Esophagus (tissue), 2 donors: ENCODE results near the gene ST6GALNAC4. TPM values are rescaled to one million over a fixed set of nuclear protein-coding genes. Genes with fewer than 3 reads are reported as not detected.

Source experiments
- H3K27ac ChIP-seq, 2 donors: one replicate each; pipeline ENCODE4 v1.5.1; 2013; ENCODE audit warnings: low read depth in 2 of 2, mild to moderate bottlenecking in 2 of 2, inconsistent platforms in 1 of 2, low read length in 1 of 2, moderate library complexity in 1 of 2
- H3K27me3 ChIP-seq, 2 donors: one replicate each; pipeline ENCODE4 v1.6.1; 2013; ENCODE audit warnings: low read length in 2 of 2, control low read depth in 1 of 2, mild to moderate bottlenecking in 1 of 2; ENCODE audit not compliant: insufficient read depth in 2 of 2, control insufficient read depth in 1 of 2
- H3K36me3 ChIP-seq, 2 donors: one replicate each; pipeline ENCODE4 v1.6.1; 2013; ENCODE audit warnings: low read length in 1 of 2; ENCODE audit not compliant: control insufficient read depth in 2 of 2, insufficient read depth in 2 of 2
- H3K4me1 ChIP-seq, 2 donors: one replicate each; pipeline ENCODE4 v1.6.1; 2013; ENCODE audit warnings: low read length in 1 of 2; ENCODE audit not compliant: control insufficient read depth in 2 of 2, insufficient read depth in 2 of 2
- H3K4me3 ChIP-seq, 2 donors: one replicate each; pipeline ENCODE4 v1.5.1; 2013; ENCODE audit warnings: low read length in 2 of 2, mild to moderate bottlenecking in 2 of 2, low read depth in 1 of 2, moderate library complexity in 1 of 2
- H3K9me3 ChIP-seq, 2 donors: one replicate each; pipeline ENCODE4 v1.6.1; 2013; ENCODE audit warnings: mild to moderate bottlenecking in 2 of 2, low read depth in 1 of 2, low read length in 1 of 2, moderate library complexity in 1 of 2; ENCODE audit not compliant: control insufficient read depth in 2 of 2, insufficient read depth in 1 of 2
- WGBS, 2 donors: extraction: QIAGEN DNeasy Blood & Tissue Kit; methylation state at CpG; one replicate each; pipeline ENCODE4 v1.1.7; 2013; 5-methylcytosine and 5-hydroxymethylcytosine counted together
- polyA plus RNA-seq, 2 donors: library from polyadenylated mRNA; stranded (reverse); fragments of 200-250 nt; gene quantifications; one replicate each; pipeline ENCODE4 v1.2.3, GENCODE V29; 2013
- donor health status: healthy with polysubstance abuse.
- donor health status: Bipolar disorder and iron deficiency.

Gene ST6GALNAC4
- polyA plus RNA-seq, 2 donors: 4.6 to 15.3 TPM

DNA sequence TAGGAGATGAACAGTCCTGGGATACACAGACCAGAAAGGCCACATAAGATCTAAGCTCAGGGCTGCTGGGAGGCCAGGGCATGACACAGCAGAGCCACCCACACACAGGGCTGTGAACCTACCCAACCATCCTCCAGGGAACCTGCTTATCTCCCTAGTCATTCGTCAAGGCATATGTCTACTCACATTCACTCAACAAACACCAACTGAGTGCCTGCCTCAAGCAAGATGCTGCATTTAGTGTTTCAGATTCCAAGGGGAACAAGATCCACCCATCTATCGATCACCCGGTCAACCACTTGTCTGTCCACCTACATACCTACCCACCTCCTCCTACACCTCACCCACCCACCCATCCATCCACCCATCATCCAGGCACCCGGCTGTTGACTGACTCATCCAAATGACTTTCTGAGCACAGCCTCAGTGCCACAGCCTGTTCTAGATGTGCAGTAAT lies 19.0 kb upstream of the ST6GALNAC4 start:
- Histone ChIP-seq H3K27ac (no peak overlapping the region), H3K27me3 (no peaks in the 10 kb centered on the region), H3K4me3 (no peak overlapping the region), H3K9me3 (no peaks in the 10 kb centered on the region), H3K36me3 (peaks cover 0 to 8% of the 10 kb centered on the region in 2 donors), H3K4me1 (peaks cover 5 to 13% of the 10 kb centered on the region in 2 donors)
- 63 to 69% methylated on average over 4 of the region's 4 CpGs for WGBS, 2 donors

DNA sequence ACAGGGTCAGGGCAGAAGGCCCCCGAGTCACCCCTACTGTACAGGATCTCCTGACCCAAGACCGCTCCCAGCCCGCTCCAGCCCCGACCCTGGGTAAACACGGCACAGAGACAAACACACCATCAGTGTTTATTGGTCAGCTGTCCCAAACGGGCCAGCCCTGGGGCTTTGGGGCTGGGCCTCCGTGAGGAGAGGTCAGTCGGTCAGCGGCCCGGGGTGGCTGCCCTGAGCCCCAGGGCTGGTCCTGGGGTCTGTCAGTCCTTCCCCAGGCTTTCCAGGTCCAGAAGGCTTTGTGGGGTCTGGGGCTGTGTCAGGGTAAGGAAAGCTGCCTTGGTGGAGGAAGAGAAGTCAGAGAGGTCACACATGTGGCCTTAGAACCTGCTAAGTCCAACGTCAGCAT lies 18.1 kb upstream of the ST6GALNAC4 start:
- no peak overlapping the region for H3K4me3 ChIP-seq
- peaks cover 5 to 14% of the 10 kb centered on the region in 2 donors for H3K4me1 ChIP-seq
- H3K36me3 ChIP-seq: peaks cover 0 to 5% of the 10 kb centered on the region in 2 donors
- WGBS, 2 donors: 66 to 71% methylated on average over 11 of the region's 11 CpGs
- H3K27me3 ChIP-seq: no peaks in the 10 kb centered on the region
- H3K9me3 ChIP-seq: no peaks in the 10 kb centered on the region
- H3K27ac ChIP-seq: no peak overlapping the region

DNA sequence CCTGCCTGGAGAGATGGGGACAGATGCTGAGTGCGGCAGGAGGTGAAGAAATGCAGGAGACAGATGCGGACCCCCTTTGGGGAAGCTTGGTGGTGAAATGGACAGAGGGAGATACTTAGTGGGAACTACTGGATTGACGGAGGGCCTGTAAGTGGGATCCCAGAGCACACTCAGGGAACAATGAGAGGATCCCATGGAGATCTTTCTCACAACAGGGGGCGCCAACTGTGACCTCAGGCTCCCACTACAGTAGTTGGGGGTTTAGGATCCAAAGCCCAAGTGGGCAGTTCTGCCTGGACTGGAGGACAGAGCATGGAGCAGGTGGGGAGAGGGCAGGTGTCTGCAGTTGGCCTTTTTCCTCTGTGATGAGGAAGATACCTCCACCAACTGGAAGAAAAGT lies 17.4 kb upstream of the ST6GALNAC4 start:
- Histone ChIP-seq H3K4me3 (no peak overlapping the region), H3K27ac (no peak overlapping the region), H3K36me3 (peaks cover 0 to 3% of the 10 kb centered on the region in 2 donors), H3K9me3 (no peaks in the 10 kb centered on the region), H3K27me3 (no peaks in the 10 kb centered on the region), H3K4me1 (peaks cover 5 to 14% of the 10 kb centered on the region in 2 donors)
- 94 to 96% methylated on average over 4 of the region's 4 CpGs for WGBS, 2 donors

DNA sequence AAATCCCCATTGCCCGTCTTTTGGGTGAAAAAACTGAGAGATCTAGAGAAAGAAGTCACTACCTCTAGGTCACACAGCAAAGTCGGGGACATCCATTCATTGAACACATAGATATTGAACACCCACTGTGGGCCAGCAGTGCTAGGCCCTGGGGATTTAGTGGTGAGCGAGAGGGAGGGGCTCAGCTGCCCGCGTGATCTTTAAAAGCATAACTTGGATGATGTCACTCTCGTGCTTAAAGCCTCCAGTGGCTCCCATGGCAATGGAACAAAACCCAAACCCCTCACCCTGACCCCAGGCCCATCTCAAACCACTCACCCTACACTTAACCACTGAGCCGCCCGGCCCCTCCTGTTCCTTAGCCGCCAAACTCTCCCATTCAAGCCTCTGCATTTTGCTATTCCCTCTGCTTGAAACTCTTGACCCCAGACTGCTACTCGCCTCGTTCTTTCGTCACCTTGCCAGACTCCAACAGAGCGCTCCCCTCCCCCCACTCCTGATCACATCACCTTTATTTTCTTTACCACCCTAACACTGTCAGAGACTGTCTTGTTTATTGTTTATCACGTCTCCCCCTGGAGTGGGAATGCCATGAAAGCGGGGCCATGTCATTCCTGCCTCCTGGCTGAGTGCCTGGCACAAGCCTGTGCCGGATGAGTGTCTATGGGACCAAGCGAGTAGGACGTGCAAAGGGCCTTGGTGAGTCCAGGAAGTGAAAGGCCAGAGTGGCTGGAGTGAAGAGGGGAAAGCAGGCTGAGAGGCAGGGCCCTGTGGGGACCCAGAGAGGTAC lies 14.4 kb upstream of the ST6GALNAC4 start:
- WGBS, 2 donors: 21 to 23% methylated on average over 18 of the region's 18 CpGs
- peaks cover 7 to 23% of the 10 kb centered on the region in 2 donors for H3K4me1 ChIP-seq

DNA sequence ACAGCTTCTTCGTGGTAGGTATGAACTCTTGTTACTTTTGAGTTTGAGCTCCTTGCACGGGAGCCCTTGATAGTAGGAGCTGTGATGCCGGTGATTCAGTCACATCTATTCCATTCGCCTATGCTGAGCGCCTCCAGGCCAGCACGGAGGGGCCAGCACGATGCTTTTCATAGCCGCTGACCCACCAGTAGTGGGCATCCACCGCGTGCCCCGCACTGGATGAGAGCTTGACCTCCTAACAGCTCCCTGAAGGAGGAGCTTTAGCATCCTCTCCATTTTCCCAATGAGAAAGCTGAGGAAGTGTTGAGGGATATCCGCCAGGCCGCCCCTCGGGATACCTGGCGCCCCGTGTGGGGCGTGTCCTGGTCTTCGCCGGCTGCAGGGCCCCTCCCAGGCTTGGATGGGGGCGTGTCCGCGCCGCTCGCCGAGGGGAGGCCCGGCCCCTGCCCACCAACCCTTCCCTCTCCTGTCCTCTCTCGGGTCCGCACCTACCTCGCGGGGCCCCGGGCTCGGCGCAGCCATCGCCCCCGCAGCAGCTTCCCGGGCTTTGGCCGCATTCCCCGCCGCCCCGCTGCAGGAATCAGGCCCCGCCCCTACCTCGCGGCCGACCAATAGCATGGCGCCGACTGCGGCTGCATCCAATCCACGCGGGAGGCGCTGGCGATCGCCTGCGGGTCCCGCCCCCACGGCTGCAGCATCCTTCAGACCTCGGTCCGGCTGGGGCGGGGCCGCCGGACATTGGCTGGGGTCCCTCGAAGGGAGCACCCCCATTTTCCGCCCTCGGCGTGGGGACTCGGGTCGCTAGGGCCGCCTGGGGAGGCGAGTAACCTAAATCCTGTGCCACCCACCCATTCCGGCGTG lies 13.6 kb upstream of the ST6GALNAC4 start, which contains the start of gene PIP5KL1:
PIP5KL1 (minus strand) TSS at position 547 of the 861 bp plus-strand sequence; CDS start at position 522, 25 bp downstream.
- H3K27ac ChIP-seq: peak within 1 kb of the TSS in 1 of 2 donors; percentile 13
- 2 to 3% methylated on average over 61 to 70 of the region's 70 CpGs for WGBS, 2 donors
- H3K4me3 ChIP-seq: peak within 1 kb of the TSS; percentile 47 to 58
- peaks cover 5 to 19% of the 10 kb centered on the region in 2 donors for H3K4me1 ChIP-seq
- H3K36me3 ChIP-seq: peaks cover 0 to 1% of the 10 kb centered on the region in 2 donors
- H3K27me3 ChIP-seq: no peaks in the 10 kb centered on the region
- H3K9me3 ChIP-seq: no peaks in the 10 kb centered on the region

More for the DNA sequence above, 14.4 kb upstream of the ST6GALNAC4 start:
- Histone ChIP-seq H3K4me3 (peak overlapping the region in 1 of 2 donors; percentile 47), H3K27ac (peak overlapping the region in 1 of 2 donors; percentile 2), H3K27me3 (no peaks in the 10 kb centered on the region), H3K36me3 (peaks cover 0 to 3% of the 10 kb centered on the region in 2 donors), H3K9me3 (no peaks in the 10 kb centered on the region)

DNA sequence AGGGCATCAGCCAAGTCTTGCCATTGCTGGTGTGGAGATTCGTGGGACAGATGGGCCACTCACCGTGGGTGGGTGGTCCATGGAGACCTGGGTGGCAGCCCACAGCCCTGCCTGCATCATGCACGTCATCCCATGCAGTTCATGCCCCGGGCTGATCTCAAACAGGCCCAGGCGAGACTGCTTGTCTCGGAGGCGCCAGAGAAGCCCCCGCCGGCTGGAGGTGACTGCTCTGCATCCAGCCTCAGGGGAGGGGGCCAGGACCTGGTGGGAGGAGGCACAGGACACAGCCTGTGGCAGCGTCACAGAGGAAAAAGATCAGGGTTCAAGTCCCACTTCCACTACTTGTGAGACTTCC lies 12.8 kb upstream of the ST6GALNAC4 start:
- Histone ChIP-seq H3K9me3 (no peaks in the 10 kb centered on the region), H3K27me3 (no peaks in the 10 kb centered on the region), H3K36me3 (no peaks in the 10 kb centered on the region), H3K27ac (no peak overlapping the region), H3K4me1 (peaks cover 5 to 19% of the 10 kb centered on the region in 2 donors), H3K4me3 (no peak overlapping the region)
- 47 to 53% methylated on average over 10 of the region's 10 CpGs for WGBS, 2 donors

DNA sequence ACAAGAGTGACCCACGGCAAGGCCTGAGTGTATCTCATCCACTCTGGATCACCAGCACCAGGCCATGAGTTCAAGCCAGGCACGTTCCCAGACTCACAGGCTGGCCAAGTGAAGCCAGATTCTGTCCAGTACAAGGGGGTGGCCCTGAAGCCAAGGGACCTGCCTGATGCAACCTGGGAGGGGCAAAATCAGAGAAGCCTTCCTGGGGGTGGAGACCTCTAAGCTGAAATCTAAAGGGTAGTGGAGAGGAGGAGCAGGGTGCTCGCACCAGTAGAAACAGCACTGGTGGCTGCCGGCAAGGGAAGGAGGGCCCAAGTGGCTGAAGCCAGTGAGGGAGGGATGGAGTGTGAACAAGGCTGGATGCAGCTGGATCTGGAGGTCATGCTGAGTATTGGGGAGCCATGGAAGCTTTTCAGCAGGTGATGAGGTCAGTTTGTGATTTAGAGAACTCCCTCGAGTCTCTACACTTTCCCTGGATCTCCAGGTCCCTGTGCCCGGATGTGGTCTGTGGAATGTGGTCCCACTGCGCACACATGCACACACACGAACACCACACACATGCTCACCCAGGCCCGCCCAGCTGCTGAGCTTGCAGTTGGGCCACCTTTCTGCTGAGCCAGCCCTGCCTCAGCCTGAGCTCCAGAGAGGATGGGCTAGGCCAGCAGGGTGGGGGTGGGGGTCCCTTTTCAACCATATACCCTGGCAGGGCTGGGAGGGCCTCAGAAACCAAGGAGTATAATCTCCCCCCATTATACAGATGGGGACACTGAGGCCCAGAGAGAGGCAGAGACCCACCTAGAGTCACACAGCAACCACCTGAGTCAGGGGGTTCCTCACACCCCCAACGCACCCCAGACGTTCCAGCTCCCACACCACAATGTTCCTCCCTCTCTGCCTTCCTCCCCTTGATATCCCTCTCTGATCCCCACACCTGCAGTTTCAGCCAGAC lies 12.1 kb upstream of the ST6GALNAC4 start:
- 71 to 73% methylated on average over 10 to 11 of the region's 11 CpGs for WGBS, 2 donors
- Histone ChIP-seq H3K27ac (peak overlapping the region in 1 of 2 donors; percentile 44), H3K4me3 (no peak overlapping the region), H3K36me3 (no peaks in the 10 kb centered on the region), H3K27me3 (no peaks in the 10 kb centered on the region), H3K4me1 (peaks cover 5 to 19% of the 10 kb centered on the region in 2 donors), H3K9me3 (no peaks in the 10 kb centered on the region)

DNA sequence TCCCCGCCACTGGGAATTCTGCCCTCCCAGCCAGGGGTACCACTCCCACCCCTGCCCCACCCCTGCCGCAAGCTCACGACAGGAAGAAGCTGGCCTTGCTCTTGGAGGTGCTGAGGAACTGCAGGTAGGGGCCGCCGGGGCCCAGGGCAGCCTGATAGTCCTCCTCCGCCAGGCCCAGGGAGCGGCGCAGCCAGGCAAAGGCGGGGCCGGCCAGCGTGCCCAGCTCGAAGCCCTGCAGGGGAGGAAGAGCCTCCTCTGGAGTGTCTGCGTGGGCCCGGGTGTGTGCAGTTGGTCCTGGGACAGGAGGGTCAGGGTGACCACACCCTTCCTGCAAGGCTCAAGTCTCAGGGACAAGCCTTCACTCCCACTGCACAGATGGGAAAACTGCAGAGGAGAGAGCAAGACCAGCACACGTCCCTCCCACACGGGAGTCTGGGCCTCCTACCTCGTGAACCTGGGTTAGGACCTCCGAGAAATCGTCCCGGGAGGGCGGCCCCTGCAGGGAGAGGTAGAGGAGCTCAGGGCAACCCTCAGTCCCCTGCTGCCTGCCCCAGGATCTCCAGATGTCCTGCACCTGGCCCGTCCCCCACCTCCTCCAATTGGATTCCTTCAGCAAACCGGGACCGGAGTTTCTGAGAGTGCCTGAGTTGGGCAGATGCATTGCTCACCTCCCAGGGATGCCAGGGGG lies 11.3 kb upstream of the ST6GALNAC4 start:
- Histone ChIP-seq H3K36me3 (no peaks in the 10 kb centered on the region), H3K9me3 (no peaks in the 10 kb centered on the region), H3K27ac (peak overlapping the region; percentile 28 to 44), H3K27me3 (no peaks in the 10 kb centered on the region), H3K4me1 (peaks cover 5 to 19% of the 10 kb centered on the region in 2 donors), H3K4me3 (peak overlapping the region in 1 of 2 donors; percentile 41)
- 21 to 25% methylated on average over 22 to 24 of the region's 24 CpGs for WGBS, 2 donors
